OCI-LY3 (cell line): ENCODE results near the gene BCL6B.
"Not testable (repeated sequence)": the region's sequence is repeated elsewhere in the genome, so short reads cannot be mapped to it uniquely, and the experiment has no call there.

Experiments used
- H2AFZ ChIP-seq: fragments of 200-600, 300-600 bp; shearing (Covaris generic); 2 replicates; pipeline ENCODE4 v1.6.0; 2014; ENCODE audit warnings: antibody characterized with exemption, low read depth, low read length
- H3K27ac ChIP-seq: fragments of 200-600, 300-600 bp; sonication (generic); 2 replicates; pipeline ENCODE4 v1.5.1; 2014; ENCODE audit warnings: mild to moderate bottlenecking, low read length, moderate library complexity, mixed read lengths
- H3K27me3 ChIP-seq: fragments of 200-600, 300-600 bp; sonication (generic); 2 replicates; pipeline ENCODE4 v1.6.1; 2014; ENCODE audit warnings: low read depth, low read length, mixed read lengths
- H3K36me3 ChIP-seq: fragments of 200-600, 300-600 bp; sonication (generic); replicated peaks from 2 replicates; pipeline ENCODE3; 2014; ENCODE audit warnings: low read depth, low read length, mixed read lengths
- H3K4me1 ChIP-seq: fragments of 300-600, 200-600 bp; sonication (generic); 2 replicates; pipeline ENCODE4 v1.6.1; 2014; ENCODE audit warnings: low read length, mixed read lengths
- H3K4me2 ChIP-seq: fragments of 200-600, 300-600 bp; sonication (generic); 2 replicates; pipeline ENCODE4 v1.6.1; 2014; ENCODE audit warnings: low read length, mixed read lengths
- H3K4me3 ChIP-seq: fragments of 300-600, 200-600 bp; sonication (generic); 2 replicates; pipeline ENCODE4 v1.5.1; 2014; ENCODE audit warnings: antibody characterized with exemption, mild to moderate bottlenecking, low read length, moderate library complexity
- H3K79me2 ChIP-seq: fragments of 300-600, 200-600 bp; shearing (Covaris generic); 2 replicates; pipeline ENCODE4 v1.6.1; 2014; ENCODE audit warnings: mild to moderate bottlenecking, low read length, mixed read lengths
- H3K9ac ChIP-seq: fragments of 300-600, 200-600 bp; shearing (Covaris generic); 2 replicates; pipeline ENCODE4 v1.6.0; 2014; ENCODE audit warnings: mild to moderate bottlenecking, low read length, moderate library complexity
- H3K9me3 ChIP-seq: fragments of 200-600, 300-600 bp; shearing (Covaris generic); 2 replicates; pipeline ENCODE4 v1.6.1; 2014; ENCODE audit warnings: low read length, mixed read lengths; ENCODE audit not compliant: insufficient read depth
- H4K20me1 ChIP-seq: fragments of 200-600, 300-600 bp; sonication (generic); 2 replicates; pipeline ENCODE4 v1.6.1; 2016; ENCODE audit warnings: low read length, mixed read lengths; ENCODE audit not compliant: insufficient read depth
- CTCF ChIP-seq: fragments of 200-600, 300-600 bp; sonication (generic); IDR thresholded peaks from 2 replicates; pipeline ENCODE4 v1.5.1; 2014; ENCODE audit warnings: antibody characterized with exemption, low read length, low read depth
- EZH2phosphoT487 ChIP-seq: fragments of 200-600 bp; shearing (Covaris generic); IDR thresholded peaks from 2 replicates; pipeline ENCODE4 v1.6.1; 2018; ENCODE audit warnings: antibody characterized with exemption, mixed run types, low read depth

The BCL6B gene

GRCh38 chr17:6986676-6987075, 36.2 kb upstream of the BCL6B start:
- H4K20me1 ChIP-seq: no peaks in the 10 kb centered on the region
- H3K4me2 ChIP-seq: no peak overlapping the region
- no peaks in the 10 kb centered on the region for H3K79me2 ChIP-seq
- H3K27me3 ChIP-seq: no peaks in the 10 kb centered on the region
- H3K9me3 ChIP-seq: no peaks in the 10 kb centered on the region
- no peaks in the 10 kb centered on the region for H3K4me1 ChIP-seq
- H3K36me3 ChIP-seq: no peaks in the 10 kb centered on the region
- no peak overlapping the region for H2AFZ ChIP-seq
- TF ChIP-seq EZH2phosphoT487: no peak
- no peak for TF ChIP-seq CTCF
- H3K27ac ChIP-seq: no peak overlapping the region
- no peak overlapping the region for H3K9ac ChIP-seq
- H3K4me3 ChIP-seq: no peak overlapping the region

GRCh38 chr17:6989779-6990178, 33.1 kb upstream of the BCL6B start:
- Histone ChIP-seq H4K20me1 (no peaks in the 10 kb centered on the region), H2AFZ (no peak overlapping the region), H3K4me2 (no peak overlapping the region), H3K9ac (no peak overlapping the region), H3K27ac (no peak overlapping the region), H3K79me2 (no peaks in the 10 kb centered on the region), H3K36me3 (no peaks in the 10 kb centered on the region), H3K27me3 (no peaks in the 10 kb centered on the region), H3K4me1 (no peaks in the 10 kb centered on the region), H3K9me3 (no peaks in the 10 kb centered on the region), H3K4me3 (no peak overlapping the region)
- no peak for TF ChIP-seq EZH2phosphoT487
- TF ChIP-seq CTCF: no peak

- not testable (repeated sequence) for H3K79me2 ChIP-seq, H3K4me3 ChIP-seq, H3K9ac ChIP-seq, H3K4me1 ChIP-seq, H3K27ac ChIP-seq, H4K20me1 ChIP-seq, H3K4me2 ChIP-seq, H3K9me3 ChIP-seq, H3K27me3 ChIP-seq, H3K36me3 ChIP-seq, H2AFZ ChIP-seq
These were observed 29.2 kb upstream of the BCL6B start for GRCh38 chr17:6993613-6994056.

- Histone ChIP-seq H3K9ac (no peak overlapping the region), H3K27ac (no peak overlapping the region), H4K20me1 (no peaks in the 10 kb centered on the region), H3K4me3 (no peak overlapping the region), H3K4me2 (no peak overlapping the region), H3K9me3 (no peaks in the 10 kb centered on the region), H3K4me1 (no peaks in the 10 kb centered on the region), H3K27me3 (no peaks in the 10 kb centered on the region), H2AFZ (no peak overlapping the region), H3K79me2 (no peaks in the 10 kb centered on the region), H3K36me3 (no peaks in the 10 kb centered on the region)
- no peak for TF ChIP-seq EZH2phosphoT487
- no peak for TF ChIP-seq CTCF
These were observed 28.7 kb upstream of the BCL6B start for GRCh38 chr17:6994118-6994598.
